ENCODE measurements around the gene GRIN3A.
"Not testable (repeated sequence)": the region's sequence is repeated elsewhere in the genome, so short reads cannot be mapped to it uniquely, and the experiment has no call there.

- not testable (repeated sequence) for TF ChIP-seq CTCF, POLR2A (IDR thresholded peaks at IDR 0.05)
Observed at GRCh38 chr9:101724271-101724670, 14.2 kb downstream of the GRIN3A start.

All from Peyer's patch (tissue), 4 donors.